MCF 10A (cell line): Measurements from ENCODE around the gene NCOA5. TPM values are rescaled to one million over a fixed set of nuclear protein-coding genes. Genes with fewer than 3 reads are reported as not detected.

Experiments used
- BruUV-seq: library from RNA; stranded (reverse); fragments of 400-500 nt; replicated peaks from 2 replicates; lab custom pipeline; 2021; lab: Mats Ljungman, UMichigan
- CTCF ChIA-PET: fragments of 300-600 bp; sonication (Branson Sonifier 250); formaldehyde crosslinking; extraction: SDS; loops from one replicate; lab custom pipeline; 2021; ENCODE audit warnings: antibody characterized with exemption, inconsistent platforms; lab: Yijun Ruan, JAX
- POLR2A ChIA-PET: fragments of 300-600, 350-650 bp; sonication (Branson Sonifier 250); formaldehyde crosslinking; extraction: SDS; loops from one replicate; lab custom pipeline; 2020; ENCODE audit warnings: antibody characterized with exemption, inconsistent platforms; lab: Yijun Ruan, JAX
- DNase-seq: peaks from one replicate; pipeline ENCODE4 v3.0.0-alpha.2; 2018; ENCODE audit not compliant: unreplicated experiment
- H3K27ac Mint-ChIP-seq: one replicate; pipeline ENCODE4 v1.8.0; 2022; ENCODE audit warnings: mild to moderate bottlenecking, low read depth, mixed read lengths; ENCODE audit not compliant: unreplicated experiment
- H3K27me3 Mint-ChIP-seq: one replicate; pipeline ENCODE4 v1.8.0; 2022; ENCODE audit warnings: mixed read lengths; ENCODE audit not compliant: insufficient read depth, unreplicated experiment
- H3K36me3 Mint-ChIP-seq: one replicate; pipeline ENCODE4 v1.8.0; 2022; ENCODE audit warnings: mild to moderate bottlenecking, moderate library complexity, mixed read lengths; ENCODE audit not compliant: insufficient read depth, unreplicated experiment
- H3K4me1 Mint-ChIP-seq: one replicate; pipeline ENCODE4 v1.8.0; 2022; ENCODE audit warnings: mixed read lengths; ENCODE audit not compliant: insufficient read depth, unreplicated experiment
- H3K4me3 Mint-ChIP-seq: one replicate; pipeline ENCODE4 v1.8.0; 2022; ENCODE audit warnings: mild to moderate bottlenecking, moderate library complexity, mixed read lengths; ENCODE audit not compliant: unreplicated experiment
- H3K9me3 Mint-ChIP-seq: one replicate; pipeline ENCODE4 v1.8.0; 2022; ENCODE audit warnings: mixed read lengths; ENCODE audit not compliant: unreplicated experiment
- intact Hi-C: fragments of 100-400 bp; cut with micrococcal nuclease; formaldehyde crosslinking; loops from 2 replicates; pipeline ENCODE4 v1.14.1; 2022
- total RNA-seq: library from RNA; stranded (reverse); gene quantifications from 2 replicates; pipeline ENCODE4 v1.2.3, GENCODE V29; 2022
- TF ChIP-seq, protein P1 (sequence below): fragments of 200-600 bp; IDR thresholded peaks from one replicate; pipeline ENCODE4 v1.8.0; 2022; ENCODE audit warnings: antibody characterized with exemption, mild to moderate bottlenecking; ENCODE audit not compliant: unreplicated experiment

NCOA5 gene
- total RNA-seq, 1 experiment from 2014 or later = 26.0 TPM

DNA sequence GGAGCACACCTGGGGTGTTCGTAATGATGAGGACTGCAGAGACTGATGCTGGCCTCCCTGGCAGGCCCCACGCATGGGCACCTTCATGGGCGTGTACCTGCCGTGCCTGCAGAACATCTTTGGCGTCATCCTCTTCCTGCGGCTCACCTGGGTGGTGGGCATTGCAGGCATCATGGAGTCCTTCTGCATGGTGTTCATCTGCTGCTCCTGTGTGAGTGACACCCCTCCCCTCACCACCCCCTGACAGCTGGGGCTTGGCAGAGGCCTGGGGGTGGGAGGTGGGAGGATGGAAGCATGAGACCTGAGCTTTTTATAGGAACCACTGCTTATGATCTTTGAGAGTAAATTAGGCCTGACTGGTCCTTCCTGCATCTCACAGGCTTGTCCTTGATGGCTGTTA is 54.0 kb downstream of the NCOA5 start:
- DNase-seq = no peak
- H3K36me3 Mint-ChIP-seq = no peaks in the 10 kb centered on the region
- ChIA-PET POLR2A (no interaction called here), CTCF (interaction anchor here (0.6 to 0.8 kb wide), 2 partner anchors 11 to 48 kb away, joined by 3 read pairs; no protein-coding TSS in a partner anchor)
- intact Hi-C loops = no loop called here
- no peaks in the 10 kb centered on the region for H3K9me3 Mint-ChIP-seq
- no peak overlapping the region for H3K27ac Mint-ChIP-seq
- TF ChIP-seq, protein P1, sequence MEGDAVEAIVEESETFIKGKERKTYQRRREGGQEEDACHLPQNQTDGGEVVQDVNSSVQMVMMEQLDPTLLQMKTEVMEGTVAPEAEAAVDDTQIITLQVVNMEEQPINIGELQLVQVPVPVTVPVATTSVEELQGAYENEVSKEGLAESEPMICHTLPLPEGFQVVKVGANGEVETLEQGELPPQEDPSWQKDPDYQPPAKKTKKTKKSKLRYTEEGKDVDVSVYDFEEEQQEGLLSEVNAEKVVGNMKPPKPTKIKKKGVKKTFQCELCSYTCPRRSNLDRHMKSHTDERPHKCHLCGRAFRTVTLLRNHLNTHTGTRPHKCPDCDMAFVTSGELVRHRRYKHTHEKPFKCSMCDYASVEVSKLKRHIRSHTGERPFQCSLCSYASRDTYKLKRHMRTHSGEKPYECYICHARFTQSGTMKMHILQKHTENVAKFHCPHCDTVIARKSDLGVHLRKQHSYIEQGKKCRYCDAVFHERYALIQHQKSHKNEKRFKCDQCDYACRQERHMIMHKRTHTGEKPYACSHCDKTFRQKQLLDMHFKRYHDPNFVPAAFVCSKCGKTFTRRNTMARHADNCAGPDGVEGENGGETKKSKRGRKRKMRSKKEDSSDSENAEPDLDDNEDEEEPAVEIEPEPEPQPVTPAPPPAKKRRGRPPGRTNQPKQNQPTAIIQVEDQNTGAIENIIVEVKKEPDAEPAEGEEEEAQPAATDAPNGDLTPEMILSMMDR = no peak
- H3K4me3 Mint-ChIP-seq = no peak overlapping the region
- H3K4me1 Mint-ChIP-seq = peaks cover 6% of the 10 kb centered on the region
- no TSS peak for BruUV-seq
- H3K27me3 Mint-ChIP-seq = peaks cover 74% of the 10 kb centered on the region

DNA sequence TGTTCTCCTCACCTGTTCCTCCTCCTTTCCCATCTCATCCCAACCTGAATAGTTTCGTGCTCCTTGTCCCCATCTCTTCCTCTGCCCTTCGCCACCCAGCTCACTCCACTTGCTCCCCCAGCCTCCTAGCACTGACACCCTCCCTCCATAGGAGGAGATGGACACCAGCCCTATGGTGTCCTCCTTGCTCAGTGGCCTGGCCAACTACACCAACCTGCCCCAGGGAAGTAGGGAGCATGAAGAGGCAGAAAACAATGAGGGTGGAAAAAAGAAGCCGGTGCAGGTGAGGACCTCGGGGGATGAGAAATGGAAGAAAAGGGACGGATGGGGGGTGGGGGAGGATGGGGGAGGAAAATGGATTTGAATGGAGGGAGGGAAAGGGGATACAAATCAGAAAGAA is 54.5 kb downstream of the NCOA5 start:
- H3K27ac Mint-ChIP-seq = no peak overlapping the region
- DNase-seq = no peak
- TF ChIP-seq, protein P1 = no peak

DNA sequence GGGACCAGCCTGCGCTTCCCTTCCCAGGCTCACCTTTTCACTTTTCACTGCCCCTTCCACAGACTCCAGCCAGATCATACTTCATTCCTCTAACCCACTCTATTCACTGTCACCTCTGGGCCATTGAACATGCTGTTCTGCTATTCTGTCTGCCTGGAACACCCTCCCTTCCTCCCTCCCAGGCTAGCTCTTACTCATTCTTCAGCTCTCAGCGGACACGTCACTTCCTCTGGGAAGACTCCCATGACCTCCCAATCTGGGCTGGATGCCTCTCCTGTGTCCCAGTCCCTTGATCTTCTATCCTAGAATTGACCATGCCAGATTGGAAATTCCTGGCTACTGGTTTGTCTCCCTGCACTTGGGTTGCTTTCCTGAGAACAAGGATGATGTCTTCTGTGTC is 55.7 kb downstream of the NCOA5 start:
- Mint-ChIP-seq H3K36me3 (no peaks in the 10 kb centered on the region), H3K4me1 (peaks cover 6% of the 10 kb centered on the region), H3K4me3 (no peak overlapping the region), H3K9me3 (no peaks in the 10 kb centered on the region), H3K27me3 (peaks cover 78% of the 10 kb centered on the region), H3K27ac (no peak overlapping the region)
- no TSS peak for BruUV-seq
- TF ChIP-seq, protein P1 = no peak
- no peak for DNase-seq
- CTCF ChIA-PET = interaction anchor here (0.7 to 0.8 kb wide), 2 partner anchors 9 to 11 kb away, joined by 3 read pairs; no protein-coding TSS in a partner anchor
- intact Hi-C loops = no loop called here
- POLR2A ChIA-PET = interaction anchor here (0.6 kb wide), 1 partner anchor 9 kb away, joined by 3 read pairs; no protein-coding TSS in a partner anchor

More for the DNA sequence above, 54.5 kb downstream of the NCOA5 start:
- POLR2A ChIA-PET = no interaction called here
- Mint-ChIP-seq H3K9me3 (no peaks in the 10 kb centered on the region), H3K4me3 (no peak overlapping the region), H3K27me3 (peaks cover 71% of the 10 kb centered on the region), H3K4me1 (peaks cover 6% of the 10 kb centered on the region), H3K36me3 (no peaks in the 10 kb centered on the region)
- no TSS peak for BruUV-seq
- intact Hi-C loops = no loop called here
- CTCF ChIA-PET = interaction anchor here (0.8 kb wide), 1 partner anchor 11 kb away, joined by 3 read pairs; no protein-coding TSS in a partner anchor

DNA sequence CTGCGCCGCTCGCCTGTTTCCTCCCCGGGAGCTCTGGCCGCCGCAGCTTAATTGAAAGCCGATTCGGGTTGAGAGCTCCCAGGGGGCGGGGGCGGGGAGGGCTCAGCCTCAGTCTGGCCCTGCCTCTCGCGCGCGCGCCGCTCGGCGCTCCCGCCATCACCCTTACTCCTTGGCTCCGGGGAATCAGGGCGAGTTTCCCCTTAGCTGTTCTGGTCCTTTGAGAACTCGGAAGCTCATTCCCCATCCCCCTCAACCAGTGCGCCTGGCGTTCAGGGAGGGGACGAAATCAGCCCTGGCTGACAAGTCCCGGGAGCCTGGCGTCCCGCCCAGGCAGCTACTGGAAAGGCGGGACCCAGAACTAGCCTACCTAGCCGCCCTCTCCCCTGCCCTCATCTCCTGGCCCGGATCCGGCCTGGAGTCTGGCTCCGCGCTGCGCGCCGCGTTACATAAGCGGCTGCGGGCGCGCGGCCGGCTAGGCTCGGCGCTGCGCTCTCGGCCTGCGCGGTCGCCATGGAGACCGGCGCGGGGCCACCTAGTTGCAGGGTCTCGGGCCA is 58.0 kb downstream of the NCOA5 start:
- H3K36me3 Mint-ChIP-seq = no peaks in the 10 kb centered on the region
- no TSS peak for BruUV-seq
- peaks cover 61% of the 10 kb centered on the region for H3K27me3 Mint-ChIP-seq
- CTCF ChIA-PET = interaction anchor here (1.3 to 2.0 kb wide), 2 partner anchors 19 to 100 kb away, joined by 3 to 6 read pairs; no protein-coding TSS in a partner anchor
- no peak overlapping the region for H3K4me3 Mint-ChIP-seq
- H3K4me1 Mint-ChIP-seq = peaks cover 6% of the 10 kb centered on the region
- DNase-seq = no peak
- intact Hi-C loops = no loop called here
- H3K9me3 Mint-ChIP-seq = no peaks in the 10 kb centered on the region
- TF ChIP-seq, protein P1 = no peak
- no peak overlapping the region for H3K27ac Mint-ChIP-seq
- POLR2A ChIA-PET = no interaction called here
